Stimulated activated CD4-positive, alpha-beta T cell treated with anti-CD3 and anti-CD28 coated beads, Interleukin-15, amount 100 ng/mL, for 1 hour (primary cell): Measurements from ENCODE around the gene NEDD4L.

Experiments used
- DNase-seq, 2 donors: peaks; one replicate each; pipeline ENCODE4 v3.0.0-alpha.2; 2020; ENCODE audit warnings: low read depth in 1 of 2, low spot score in 1 of 2

Gene NEDD4L

GRCh38 chr18:58285449-58286130, 241.6 kb downstream of the NEDD4L start:
- DNase-seq = no peak

- no peak for DNase-seq
Observed at GRCh38 chr18:58286632-58287352, 242.8 kb downstream of the NEDD4L start.

GRCh38 chr18:58287353-58288274, 243.6 kb downstream of the NEDD4L start:
- no peak for DNase-seq

- no peak for DNase-seq
Observed at GRCh38 chr18:58288921-58289797, 245.1 kb downstream of the NEDD4L start.

GRCh38 chr18:58290116-58290695, 246.2 kb downstream of the NEDD4L start:
- no peak for DNase-seq

GRCh38 chr18:58291131-58291530, 247.1 kb downstream of the NEDD4L start:
- no peak for DNase-seq

GRCh38 chr18:58292638-58293037, 248.6 kb downstream of the NEDD4L start:
- no peak for DNase-seq

- no peak for DNase-seq
Observed at GRCh38 chr18:58297198-58297597, 253.2 kb downstream of the NEDD4L start.

GRCh38 chr18:58298251-58299134, 254.5 kb downstream of the NEDD4L start:
- DNase-seq = no peak

GRCh38 chr18:58299135-58299473, 255.1 kb downstream of the NEDD4L start:
- DNase-seq = no peak

- no peak for DNase-seq
Observed at GRCh38 chr18:58299936-58300335, 255.9 kb downstream of the NEDD4L start.

- no peak for DNase-seq
Observed at GRCh38 chr18:58300867-58301266, 256.8 kb downstream of the NEDD4L start.

- no peak for DNase-seq
Observed at GRCh38 chr18:58302811-58303210, 258.8 kb downstream of the NEDD4L start.

- DNase-seq = no peak
Observed at GRCh38 chr18:58303363-58303762, 259.3 kb downstream of the NEDD4L start.

GRCh38 chr18:58305792-58306191, 261.8 kb downstream of the NEDD4L start:
- no peak for DNase-seq

GRCh38 chr18:58307441-58307840, 263.4 kb downstream of the NEDD4L start:
- DNase-seq = no peak

- DNase-seq = no peak
Observed at GRCh38 chr18:58308463-58308862, 264.4 kb downstream of the NEDD4L start.

- no peak for DNase-seq
Observed at GRCh38 chr18:58309099-58309498, 265.1 kb downstream of the NEDD4L start.

- no peak for DNase-seq
Observed at GRCh38 chr18:58309610-58310239, 265.7 kb downstream of the NEDD4L start.
